Chondrocyte (in vitro differentiated cells): ENCODE data around the gene IFNL3. TPM values are rescaled to one million over a fixed set of nuclear protein-coding genes. Genes with fewer than 3 reads are reported as not detected.

Source experiments
- DNase-seq: peaks from one replicate; pipeline ENCODE4 v3.0.0; 2021; ENCODE audit warnings: mixed read lengths, low spot score
- H3K27ac Mint-ChIP-seq: one replicate; pipeline ENCODE4 v1.8.0; 2021; ENCODE audit warnings: mild to moderate bottlenecking, moderate library complexity, mixed read lengths; ENCODE audit not compliant: unreplicated experiment
- H3K27me3 Mint-ChIP-seq: 2 replicates; pipeline ENCODE4 v1.8.0; 2021; ENCODE audit warnings: low read depth, mixed read lengths
- H3K36me3 Mint-ChIP-seq: 2 replicates; pipeline ENCODE4 v1.8.0; 2021; ENCODE audit warnings: low read depth, mixed read lengths
- H3K4me1 Mint-ChIP-seq: 2 replicates; pipeline ENCODE4 v1.8.0; 2021; ENCODE audit warnings: low read depth, mild to moderate bottlenecking, mixed read lengths
- H3K4me3 Mint-ChIP-seq: one replicate; pipeline ENCODE4 v1.8.0; 2021; ENCODE audit warnings: mild to moderate bottlenecking, moderate library complexity, mixed read lengths; ENCODE audit not compliant: unreplicated experiment
- H3K9me3 Mint-ChIP-seq: 2 replicates; pipeline ENCODE4 v1.8.0; 2021; ENCODE audit warnings: low read depth, mixed read lengths
- CTCF ChIP-seq: fragments of 200-600 bp; sonication (generic); IDR thresholded peaks from 2 replicates; pipeline ENCODE4 v1.5.0; 2021; ENCODE audit warnings: antibody characterized with exemption, mild to moderate bottlenecking, moderate library complexity
- total RNA-seq: library from RNA; stranded (reverse); gene quantifications from 3 replicates; pipeline ENCODE4 v1.2.1, GENCODE V29; 2021

The IFNL3 gene
- total RNA-seq, 1 donor from 2014 or later = not detected

GRCh38 chr19:39207293-39207836 lies 37.4 kb downstream of the IFNL3 start:
- H3K9me3 Mint-ChIP-seq = no peaks in the 10 kb centered on the region
- DNase-seq = no peak
- no peak overlapping the region for H3K4me3 Mint-ChIP-seq
- H3K36me3 Mint-ChIP-seq = no peaks in the 10 kb centered on the region
- no peak overlapping the region for H3K27ac Mint-ChIP-seq
- no peak for TF ChIP-seq CTCF
- no peaks in the 10 kb centered on the region for H3K4me1 Mint-ChIP-seq
- H3K27me3 Mint-ChIP-seq = peaks cover 25% of the 10 kb centered on the region

GRCh38 chr19:39206122-39206521 lies 38.7 kb downstream of the IFNL3 start:
- Mint-ChIP-seq H3K4me1 (no peaks in the 10 kb centered on the region), H3K36me3 (no peaks in the 10 kb centered on the region), H3K27ac (no peak overlapping the region), H3K9me3 (no peaks in the 10 kb centered on the region), H3K27me3 (peaks cover 25% of the 10 kb centered on the region), H3K4me3 (no peak overlapping the region)
- TF ChIP-seq CTCF = no peak
- no peak for DNase-seq

- no peaks in the 10 kb centered on the region for H3K4me1 Mint-ChIP-seq
- DNase-seq = no peak
- TF ChIP-seq CTCF = no peak
- no peaks in the 10 kb centered on the region for H3K36me3 Mint-ChIP-seq
- H3K27me3 Mint-ChIP-seq = peaks cover 31% of the 10 kb centered on the region
- H3K4me3 Mint-ChIP-seq = no peak overlapping the region
- H3K27ac Mint-ChIP-seq = no peak overlapping the region
- no peaks in the 10 kb centered on the region for H3K9me3 Mint-ChIP-seq
Observed at GRCh38 chr19:39205449-39205764, 39.4 kb downstream of the IFNL3 start.

GRCh38 chr19:39203372-39204341 lies 41.1 kb downstream of the IFNL3 start, which contains the start of gene SYCN:
Gene SYCN, minus strand, starts transcription at chr19:39204263. Its CDS starts 9 bp downstream, at chr19:39204254.
- no peak for TF ChIP-seq CTCF
- Mint-ChIP-seq H3K9me3 (no peaks in the 10 kb centered on the region), H3K27me3 (peaks cover 33% of the 10 kb centered on the region), H3K4me1 (no peaks in the 10 kb centered on the region), H3K36me3 (no peaks in the 10 kb centered on the region), H3K27ac (no peak within 1 kb of the TSS), H3K4me3 (no peak within 1 kb of the TSS)
- no peak for DNase-seq

- peaks cover 34% of the 10 kb centered on the region for H3K27me3 Mint-ChIP-seq
- H3K36me3 Mint-ChIP-seq = no peaks in the 10 kb centered on the region
- no peak overlapping the region for H3K4me3 Mint-ChIP-seq
- H3K4me1 Mint-ChIP-seq = no peaks in the 10 kb centered on the region
- no peak for TF ChIP-seq CTCF
- no peak overlapping the region for H3K27ac Mint-ChIP-seq
- DNase-seq = no peak
- no peaks in the 10 kb centered on the region for H3K9me3 Mint-ChIP-seq
Observed at GRCh38 chr19:39202998-39203355, 41.8 kb downstream of the IFNL3 start.
